Karpas-422 (cell line): ENCODE data around the gene GNAL. TPM values are rescaled to one million over a fixed set of nuclear protein-coding genes. Genes with fewer than 3 reads are reported as not detected.
"Not testable (repeated sequence)": the region's sequence is repeated elsewhere in the genome, so short reads cannot be mapped to it uniquely, and the experiment has no call there.

ENCODE experiments used
- DNase-seq: peaks from one replicate; pipeline ENCODE4 v3.0.0-alpha.2; 2015
- H2AFZ ChIP-seq: fragments of 200-600 bp; sonication (generic); 2 replicates; pipeline ENCODE4 v1.6.1; 2014; ENCODE audit warnings: antibody characterized with exemption, low read length, mixed read lengths
- H3K27ac ChIP-seq: fragments of 200-600 bp; sonication (generic); 2 replicates; pipeline ENCODE4 v1.5.1; 2014; ENCODE audit warnings: mild to moderate bottlenecking, low read length, moderate library complexity
- H3K27me3 ChIP-seq: fragments of 200-600 bp; sonication (generic); 2 replicates; pipeline ENCODE4 v1.6.1; 2014; ENCODE audit warnings: low read length, mixed read lengths
- H3K36me3 ChIP-seq: fragments of 200-600 bp; sonication (generic); 2 replicates; pipeline ENCODE4 v1.6.1; 2014; ENCODE audit warnings: low read length, mixed read lengths; ENCODE audit not compliant: insufficient read depth
- H3K4me1 ChIP-seq: fragments of 200-600 bp; sonication (generic); 2 replicates; pipeline ENCODE4 v1.6.1; 2014; ENCODE audit warnings: mild to moderate bottlenecking, low read length, mixed read lengths
- H3K4me2 ChIP-seq: fragments of 200-600 bp; sonication (generic); 2 replicates; pipeline ENCODE4 v1.6.1; 2014; ENCODE audit warnings: low read length, low read depth, mild to moderate bottlenecking; ENCODE audit not compliant: poor library complexity, severe bottlenecking
- H3K4me3 ChIP-seq: fragments of 200-600 bp; sonication (generic); 2 replicates; pipeline ENCODE4 v1.5.1; 2014; ENCODE audit warnings: mild to moderate bottlenecking, antibody characterized with exemption, low read length, mixed read lengths
- H3K79me2 ChIP-seq: fragments of 200-600 bp; sonication (generic); 2 replicates; pipeline ENCODE4 v1.6.1; 2014; ENCODE audit warnings: mild to moderate bottlenecking, low read length, mixed read lengths
- H3K9ac ChIP-seq: fragments of 200-600 bp; sonication (generic); 2 replicates; pipeline ENCODE4 v1.6.0; 2014; ENCODE audit warnings: low read length
- H3K9me2 ChIP-seq: fragments of 200-600 bp; sonication (generic), shearing (Covaris generic); replicated peaks from 2 replicates; pipeline ENCODE4 v1.6.0; 2014; ENCODE audit warnings: mild to moderate bottlenecking, low read length, moderate library complexity; ENCODE audit not compliant: insufficient read depth
- H3K9me3 ChIP-seq: fragments of 300-700, 200-600 bp; sonication (generic); 2 replicates; pipeline ENCODE4 v1.6.1; 2014; ENCODE audit warnings: low read length, mixed read lengths
- H4K20me1 ChIP-seq: fragments of 200-600 bp; sonication (generic); 2 replicates; pipeline ENCODE4 v1.6.1; 2014; ENCODE audit warnings: mild to moderate bottlenecking, antibody characterized with exemption, low read length, low read depth; ENCODE audit not compliant: insufficient read depth
- total RNA-seq: library from RNA; depleted of rRNA; stranded (reverse); fragments of >200 nt; shearing (Covaris generic); gene quantifications from 2 replicates; pipeline ENCODE4 v1.2.3, GENCODE V29; 2014; ENCODE audit warnings: low replicate concordance; rRNA removed

The GNAL gene
- not detected in 2 replicates for total RNA-seq

DNA sequence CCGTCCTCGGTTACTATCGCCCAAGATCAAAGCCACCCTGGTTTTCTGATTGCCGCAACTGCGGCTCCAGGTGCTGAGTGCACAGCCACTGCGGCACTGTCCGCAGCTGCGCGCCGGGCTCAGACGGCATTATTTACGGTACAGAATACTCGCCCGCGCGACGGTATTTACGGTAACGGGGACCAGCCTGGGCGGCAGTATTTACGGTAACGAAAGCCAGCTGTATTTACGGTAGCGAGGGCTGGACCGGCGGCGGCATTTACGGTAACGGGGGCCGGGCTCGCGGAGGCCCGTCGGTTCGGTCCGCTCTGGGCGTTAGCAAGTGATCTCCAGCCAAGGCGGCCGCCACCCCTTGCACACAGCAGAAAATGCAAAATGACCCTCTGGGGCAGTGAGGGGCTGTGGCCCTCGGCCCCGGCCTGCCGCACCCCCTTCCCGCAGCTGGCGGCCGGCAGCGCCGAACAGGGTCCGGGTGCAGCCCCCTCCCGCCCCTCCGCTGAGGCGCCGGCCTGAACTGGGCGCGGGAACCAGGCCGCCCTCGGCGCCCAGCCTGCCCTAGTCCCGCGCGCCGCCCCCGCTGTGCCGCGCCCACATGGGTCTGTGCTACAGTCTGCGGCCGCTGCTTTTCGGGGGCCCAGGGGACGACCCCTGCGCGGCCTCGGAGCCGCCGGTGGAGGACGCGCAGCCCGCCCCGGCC is at the start of gene GNAL:
TSS of gene GNAL (plus strand) at position 293 of the 697 bp plus-strand sequence. CDS start at position 593, 300 bp downstream.
- Histone ChIP-seq H4K20me1 (no peaks in the 10 kb centered on the region), H3K4me1 (no peaks in the 10 kb centered on the region), H3K4me2 (no peak within 1 kb of the TSS), H3K9ac (no peak within 1 kb of the TSS), H3K79me2 (no peaks in the 10 kb centered on the region), H3K9me2 (no peaks in the 10 kb centered on the region), H3K4me3 (no peak within 1 kb of the TSS), H3K36me3 (no peaks in the 10 kb centered on the region), H3K9me3 (no peaks in the 10 kb centered on the region), H3K27me3 (no peaks in the 10 kb centered on the region), H3K27ac (no peak within 1 kb of the TSS), H2AFZ (no peak within 1 kb of the TSS)
- no peak for DNase-seq

DNA sequence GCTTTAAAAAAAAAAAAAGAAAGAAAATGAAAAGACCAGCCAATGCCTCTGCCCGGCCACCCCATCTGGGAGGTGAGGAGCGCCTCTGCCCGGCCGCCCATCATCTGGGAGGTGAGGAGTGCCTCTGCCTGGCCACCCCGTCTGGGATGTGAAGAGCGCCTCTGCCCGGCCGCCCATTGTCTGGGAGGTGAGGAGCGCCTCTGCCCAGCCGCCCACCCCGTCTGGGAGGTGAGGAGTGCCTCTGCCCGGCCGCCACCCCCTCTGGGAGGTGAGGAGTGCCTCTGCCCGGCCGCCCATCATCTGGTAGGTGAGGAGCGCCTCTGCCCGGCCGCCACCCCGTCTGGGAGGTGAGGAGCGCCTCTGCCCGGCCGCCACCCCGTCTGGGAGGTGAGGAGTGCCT is 41.8 kb upstream of the GNAL start:
- H3K36me3 ChIP-seq, H3K79me2 ChIP-seq, H3K4me3 ChIP-seq, H2AFZ ChIP-seq, H3K27ac ChIP-seq, DNase-seq, H3K27me3 ChIP-seq, H3K9ac ChIP-seq, H3K9me3 ChIP-seq, H3K4me2 ChIP-seq, H4K20me1 ChIP-seq, H3K4me1 ChIP-seq, H3K9me2 ChIP-seq: not testable (repeated sequence)

DNA sequence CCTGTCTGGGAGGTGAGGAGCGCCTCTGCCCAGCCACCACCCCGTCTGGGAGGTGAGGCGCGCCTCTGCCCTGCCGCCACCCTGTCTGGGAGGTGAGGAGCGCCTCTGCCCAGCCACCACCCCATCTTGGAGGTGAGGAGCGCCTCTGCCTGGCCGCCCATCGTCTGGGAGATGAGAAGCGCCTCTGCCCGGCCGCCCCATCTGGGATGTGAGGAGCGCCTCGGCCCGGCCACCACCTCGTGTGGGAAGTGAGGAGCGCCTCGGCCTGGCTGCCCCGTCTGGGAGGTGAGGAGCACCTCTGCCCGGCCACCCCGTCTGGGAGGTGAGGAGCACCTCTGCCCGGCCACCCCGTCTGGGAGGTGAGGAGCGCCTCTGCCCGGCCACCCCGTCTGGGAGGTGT is 41.3 kb upstream of the GNAL start:
- H3K36me3 ChIP-seq, DNase-seq, H4K20me1 ChIP-seq, H3K4me3 ChIP-seq, H3K9me3 ChIP-seq, H3K9ac ChIP-seq, H3K27ac ChIP-seq, H3K79me2 ChIP-seq, H3K4me2 ChIP-seq, H3K9me2 ChIP-seq, H2AFZ ChIP-seq, H3K27me3 ChIP-seq, H3K4me1 ChIP-seq: not testable (repeated sequence)

DNA sequence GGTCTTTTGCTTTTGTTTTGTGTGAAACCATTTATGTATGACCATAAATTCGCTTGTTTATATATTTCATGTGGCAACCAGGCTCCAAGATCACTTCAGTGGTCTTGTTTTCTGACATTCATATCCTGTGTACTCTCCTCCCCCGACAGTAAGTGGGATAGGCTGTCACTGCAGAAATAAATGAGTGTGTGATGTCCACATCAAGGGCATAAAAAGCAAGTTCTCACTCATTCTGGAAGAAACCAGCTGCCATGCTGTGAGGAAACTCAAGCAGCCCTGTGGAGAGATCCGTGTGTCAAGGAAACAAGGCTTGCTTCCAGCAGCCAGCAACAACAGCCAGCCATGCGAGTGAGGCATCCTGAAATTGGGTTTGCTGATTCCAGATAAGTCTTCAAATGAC is 39.2 kb upstream of the GNAL start:
- Histone ChIP-seq H3K4me1 (no peaks in the 10 kb centered on the region), H3K4me2 (no peak overlapping the region), H3K79me2 (no peaks in the 10 kb centered on the region), H3K36me3 (no peaks in the 10 kb centered on the region), H3K4me3 (no peak overlapping the region), H2AFZ (no peak overlapping the region), H4K20me1 (no peaks in the 10 kb centered on the region), H3K9ac (no peak overlapping the region), H3K27ac (no peak overlapping the region), H3K27me3 (no peaks in the 10 kb centered on the region), H3K9me2 (no peaks in the 10 kb centered on the region), H3K9me3 (no peaks in the 10 kb centered on the region)
- no peak for DNase-seq

DNA sequence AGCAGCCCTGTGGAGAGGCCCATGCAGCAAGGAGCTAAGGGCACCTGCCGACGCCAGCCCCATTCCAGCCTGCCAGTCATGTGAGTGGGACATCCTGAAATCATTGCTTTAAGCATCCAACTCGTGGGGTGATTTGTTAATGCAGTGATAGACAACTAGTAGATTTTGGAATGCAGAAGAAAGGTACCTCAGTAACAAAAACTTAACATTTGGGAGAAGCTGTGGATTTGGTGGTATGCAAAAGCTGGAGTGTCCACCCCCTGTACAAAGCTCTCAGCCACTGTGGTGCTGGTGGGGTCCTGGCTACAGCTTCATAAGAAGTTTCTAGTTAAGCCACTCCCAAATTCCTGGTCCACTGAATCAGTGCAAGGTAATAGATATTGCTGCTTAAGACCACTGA is 37.2 kb upstream of the GNAL start:
- no peaks in the 10 kb centered on the region for H4K20me1 ChIP-seq
- no peak overlapping the region for H3K4me3 ChIP-seq
- no peaks in the 10 kb centered on the region for H3K27me3 ChIP-seq
- no peak overlapping the region for H3K9ac ChIP-seq
- no peak overlapping the region for H2AFZ ChIP-seq
- no peak for DNase-seq
- H3K27ac ChIP-seq, result no peak overlapping the region
- H3K79me2 ChIP-seq, result no peaks in the 10 kb centered on the region
- no peaks in the 10 kb centered on the region for H3K36me3 ChIP-seq
- H3K4me2 ChIP-seq, result no peak overlapping the region
- no peaks in the 10 kb centered on the region for H3K4me1 ChIP-seq
- no peaks in the 10 kb centered on the region for H3K9me3 ChIP-seq
- no peaks in the 10 kb centered on the region for H3K9me2 ChIP-seq

DNA sequence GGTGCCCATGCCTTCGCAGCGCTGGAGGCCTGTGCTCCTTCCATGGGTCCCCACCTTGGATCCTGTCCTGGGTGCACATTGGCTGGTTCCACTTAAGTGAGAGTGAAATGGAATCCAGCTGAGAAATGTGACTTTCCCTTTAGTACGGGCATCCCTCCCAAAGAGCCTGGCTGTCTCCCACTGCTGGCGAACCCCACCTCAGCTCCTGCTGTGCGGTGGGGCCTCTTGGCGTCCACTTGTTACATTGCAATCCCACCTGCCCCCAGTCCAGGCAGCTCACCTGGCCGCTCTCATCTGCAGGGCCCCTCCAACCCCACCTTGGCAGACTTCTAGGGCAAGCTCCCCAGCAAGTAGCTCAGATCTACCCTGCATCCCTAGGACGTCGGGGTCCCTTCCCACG is 35.5 kb upstream of the GNAL start:
- Histone ChIP-seq H3K4me3 (no peak overlapping the region), H3K27me3 (no peaks in the 10 kb centered on the region), H3K4me1 (no peaks in the 10 kb centered on the region), H3K9me3 (no peaks in the 10 kb centered on the region), H3K9me2 (no peaks in the 10 kb centered on the region), H3K4me2 (no peak overlapping the region), H3K27ac (no peak overlapping the region), H3K9ac (no peak overlapping the region), H4K20me1 (no peaks in the 10 kb centered on the region), H2AFZ (no peak overlapping the region), H3K79me2 (no peaks in the 10 kb centered on the region), H3K36me3 (no peaks in the 10 kb centered on the region)
- no peak for DNase-seq

DNA sequence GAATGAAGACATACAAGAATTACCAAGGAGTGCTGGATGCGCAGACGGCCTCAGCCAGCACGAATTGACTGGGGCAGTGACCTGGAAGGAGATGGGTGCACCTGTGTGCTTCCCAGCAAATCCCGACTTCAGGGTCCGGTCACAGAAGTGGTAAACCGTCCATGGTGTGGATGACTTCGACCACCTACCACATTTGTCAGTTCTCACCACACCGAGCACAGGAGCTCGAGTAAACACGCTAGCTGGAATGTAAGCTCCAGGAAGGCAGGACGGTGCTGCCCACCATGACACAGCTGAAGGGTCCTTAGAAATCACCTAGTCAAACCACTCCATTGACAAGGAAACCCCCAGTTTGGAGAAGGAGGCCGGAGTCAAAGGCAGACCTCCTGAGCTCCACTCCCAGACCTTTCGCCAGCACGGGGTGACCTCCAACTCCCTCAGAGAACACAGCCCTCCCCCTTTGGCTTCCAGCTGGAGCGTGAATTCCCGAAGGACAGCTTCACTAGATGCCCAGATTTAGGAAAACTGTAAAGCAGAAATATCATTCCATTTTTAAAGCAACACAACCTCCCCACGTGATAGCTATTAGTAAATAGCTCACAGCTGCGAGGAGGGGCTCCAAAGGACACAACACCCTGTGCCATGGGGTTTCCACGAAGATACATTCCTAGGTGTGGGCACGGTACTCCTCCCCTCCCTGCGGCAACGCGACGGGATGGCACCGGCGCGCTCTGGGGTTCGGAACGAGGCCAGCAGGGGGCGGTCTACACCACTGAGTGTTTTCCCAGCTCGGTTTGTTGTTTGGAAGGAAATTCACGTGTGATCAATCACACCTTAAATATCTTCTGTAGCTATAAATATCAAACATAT is 34.1 kb upstream of the GNAL start:
- no peaks in the 10 kb centered on the region for H3K79me2 ChIP-seq
- no peaks in the 10 kb centered on the region for H4K20me1 ChIP-seq
- H3K9me2 ChIP-seq, result no peaks in the 10 kb centered on the region
- H2AFZ ChIP-seq, result no peak overlapping the region
- no peaks in the 10 kb centered on the region for H3K4me1 ChIP-seq
- H3K27ac ChIP-seq, result no peak overlapping the region
- H3K27me3 ChIP-seq, result no peaks in the 10 kb centered on the region
- H3K9me3 ChIP-seq, result no peaks in the 10 kb centered on the region
- no peak overlapping the region for H3K9ac ChIP-seq
- DNase-seq, result peak; percentile 78
- no peak overlapping the region for H3K4me2 ChIP-seq
- no peak overlapping the region for H3K4me3 ChIP-seq
- no peaks in the 10 kb centered on the region for H3K36me3 ChIP-seq

DNA sequence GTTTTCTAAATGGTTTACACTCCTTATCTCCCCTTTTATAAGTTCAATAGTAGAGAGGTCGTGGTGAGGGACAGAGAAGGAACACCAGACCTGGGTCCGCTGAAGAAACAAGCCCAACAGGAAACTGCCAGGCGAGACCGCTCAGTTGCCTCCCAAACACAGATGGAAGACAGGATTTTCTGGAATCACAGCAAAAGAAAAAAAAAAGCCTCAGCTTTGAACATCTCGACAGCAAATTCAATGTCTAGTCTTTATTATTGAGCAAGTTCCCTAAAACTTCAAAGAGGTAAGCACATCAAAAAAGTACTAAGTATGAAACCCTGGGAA is 33.5 kb upstream of the GNAL start:
- Histone ChIP-seq H3K27me3 (no peaks in the 10 kb centered on the region), H3K4me3 (no peak overlapping the region), H3K4me2 (no peak overlapping the region), H3K9me3 (no peaks in the 10 kb centered on the region), H3K27ac (no peak overlapping the region), H4K20me1 (no peaks in the 10 kb centered on the region), H3K36me3 (no peaks in the 10 kb centered on the region), H3K9me2 (no peaks in the 10 kb centered on the region), H2AFZ (no peak overlapping the region), H3K9ac (no peak overlapping the region), H3K79me2 (no peaks in the 10 kb centered on the region), H3K4me1 (no peaks in the 10 kb centered on the region)
- DNase-seq, result no peak
